Parathyroid adenoma (tissue), 2 donors: Measurements from ENCODE around the gene SOCS7.
A peak's percentile ranks its signal among the peaks of the same experiment; 100 is the strongest.

ENCODE experiments used
- H2AFZ ChIP-seq: fragments of 300-600 bp; sonication (generic); one replicate; pipeline ENCODE4 v1.7.0; 2017; ENCODE audit warnings: antibody characterized with exemption, mild to moderate bottlenecking
- H3K27ac ChIP-seq: fragments of 300-600 bp; sonication (generic); one replicate; pipeline ENCODE4 v1.7.0; 2017
- H3K27me3 ChIP-seq: fragments of 300-600 bp; sonication (generic); one replicate; pipeline ENCODE4 v1.7.0; 2017; ENCODE audit warnings: low read length; ENCODE audit not compliant: control insufficient read depth, insufficient read depth
- H3K36me3 ChIP-seq: fragments of 300-600 bp; sonication (generic); one replicate; pipeline ENCODE4 v1.7.0; 2017; ENCODE audit warnings: low read length; ENCODE audit not compliant: control insufficient read depth, insufficient read depth
- H3K4me1 ChIP-seq: fragments of 300-600 bp; sonication (generic); one replicate; pipeline ENCODE4 v1.7.0; 2017; ENCODE audit warnings: control low read depth
- H3K4me2 ChIP-seq: fragments of 300-600 bp; sonication (generic); one replicate; pipeline ENCODE4 v1.7.0; 2017; ENCODE audit warnings: low read length
- H3K4me3 ChIP-seq: fragments of 300-600 bp; sonication (generic); one replicate; pipeline ENCODE4 v1.7.0; 2017; ENCODE audit warnings: low read depth, low read length
- H3K79me2 ChIP-seq: fragments of 300-600 bp; sonication (generic); one replicate; pipeline ENCODE4 v1.7.0; 2017; ENCODE audit warnings: control low read depth
- H3K9ac ChIP-seq: fragments of 300-600 bp; sonication (generic); one replicate; pipeline ENCODE4 v1.7.0; 2017; ENCODE audit warnings: mild to moderate bottlenecking
- H3K9me3 ChIP-seq: fragments of 300-600 bp; sonication (generic); one replicate; pipeline ENCODE4 v1.7.0; 2017; ENCODE audit warnings: low read length; ENCODE audit not compliant: control insufficient read depth
- CTCF ChIP-seq: fragments of 300-600 bp; sonication (generic); IDR thresholded peaks from one replicate; pipeline ENCODE4 v1.7.0; 2017; ENCODE audit warnings: antibody characterized with exemption, mild to moderate bottlenecking
- donor health status: primary hyperparathyroidism.

The SOCS7 gene

GRCh38 chr17:38404174-38404943 lies 52.7 kb downstream of the SOCS7 start:
- TF ChIP-seq CTCF: no peak
- no peak overlapping the region for H2AFZ ChIP-seq

GRCh38 chr17:38405654-38406053 lies 54.0 kb downstream of the SOCS7 start:
- Histone ChIP-seq H3K4me2 (no peak overlapping the region), H3K4me1 (no peaks in the 10 kb centered on the region), H3K27ac (no peak overlapping the region), H3K27me3 (no peaks in the 10 kb centered on the region), H3K9ac (no peak overlapping the region), H3K9me3 (no peaks in the 10 kb centered on the region), H3K79me2 (no peaks in the 10 kb centered on the region), H2AFZ (no peak overlapping the region), H3K4me3 (no peak overlapping the region), H3K36me3 (no peaks in the 10 kb centered on the region)
- no peak for TF ChIP-seq CTCF

More at GRCh38 chr17:38404174-38404943, 52.7 kb downstream of the SOCS7 start:
- no peak overlapping the region for H3K27ac ChIP-seq
- no peaks in the 10 kb centered on the region for H3K4me1 ChIP-seq
- no peaks in the 10 kb centered on the region for H3K27me3 ChIP-seq
- H3K9ac ChIP-seq: no peak overlapping the region
- no peak overlapping the region for H3K4me3 ChIP-seq
- no peaks in the 10 kb centered on the region for H3K9me3 ChIP-seq
- no peaks in the 10 kb centered on the region for H3K79me2 ChIP-seq
- H3K36me3 ChIP-seq: no peaks in the 10 kb centered on the region
- H3K4me2 ChIP-seq: no peak overlapping the region

GRCh38 chr17:38410201-38410600 lies 58.6 kb downstream of the SOCS7 start:
- no peak overlapping the region for H3K9ac ChIP-seq
- H3K4me3 ChIP-seq: no peak overlapping the region
- no peak for TF ChIP-seq CTCF
- no peak overlapping the region for H3K27ac ChIP-seq
- no peak overlapping the region for H2AFZ ChIP-seq
- H3K36me3 ChIP-seq: no peaks in the 10 kb centered on the region
- H3K79me2 ChIP-seq: no peaks in the 10 kb centered on the region
- peaks cover 5% of the 10 kb centered on the region for H3K4me1 ChIP-seq
- no peaks in the 10 kb centered on the region for H3K27me3 ChIP-seq
- no peak overlapping the region for H3K4me2 ChIP-seq
- no peaks in the 10 kb centered on the region for H3K9me3 ChIP-seq

- no peak overlapping the region for H3K4me2 ChIP-seq
- H3K4me3 ChIP-seq: no peak overlapping the region
- H3K4me1 ChIP-seq: peaks cover 39% of the 10 kb centered on the region
- H3K79me2 ChIP-seq: peaks cover 2% of the 10 kb centered on the region
- H3K9me3 ChIP-seq: no peaks in the 10 kb centered on the region
- H3K36me3 ChIP-seq: no peaks in the 10 kb centered on the region
- H3K27ac ChIP-seq: peak overlapping the region; percentile 96
- H3K9ac ChIP-seq: peak overlapping the region; percentile 20
- H2AFZ ChIP-seq: peak overlapping the region; percentile 98
- no peak for TF ChIP-seq CTCF
- peaks cover 4% of the 10 kb centered on the region for H3K27me3 ChIP-seq
Observed at GRCh38 chr17:38415250-38416194, 63.9 kb downstream of the SOCS7 start.
